ENCODE results near the gene CPXM1.

The CPXM1 gene

DNA sequence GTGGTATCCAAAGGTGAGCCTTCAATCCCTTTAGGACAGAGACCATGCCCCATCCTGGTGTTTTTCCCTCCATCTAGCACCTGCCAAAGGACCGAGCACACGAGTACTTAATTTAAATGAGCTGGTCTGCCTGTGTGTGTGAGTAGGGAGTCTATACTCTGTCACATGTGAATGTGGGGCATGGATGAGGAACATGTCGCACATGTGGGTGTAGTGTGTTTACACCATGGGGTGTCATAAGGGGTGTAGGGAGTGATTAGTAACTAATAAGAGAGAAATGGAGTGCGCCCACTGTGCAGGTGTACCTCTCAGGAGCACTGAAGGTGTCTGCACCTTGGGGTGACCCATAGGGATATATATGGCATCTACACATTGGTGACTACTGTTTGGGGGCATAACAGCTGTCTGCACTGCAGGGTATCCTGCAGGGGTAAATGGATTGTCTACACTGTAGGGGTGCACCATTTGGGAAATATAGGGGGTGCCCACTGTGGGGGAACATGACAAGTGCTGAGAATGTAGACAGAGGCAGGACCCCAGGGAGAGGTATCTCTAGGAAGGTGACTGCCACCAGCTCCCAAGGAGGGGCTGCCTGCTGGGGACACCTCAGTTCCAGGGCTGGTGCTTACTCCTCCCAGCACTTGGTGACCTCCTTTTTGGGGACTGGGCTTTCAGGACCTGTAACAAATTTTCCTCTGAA lies 54.3 kb downstream of the CPXM1 start:
- no peak for TF ChIP-seq CTCF (IDR thresholded peaks at IDR 0.05; ENCODE audit: low read depth, low read length)

DNA sequence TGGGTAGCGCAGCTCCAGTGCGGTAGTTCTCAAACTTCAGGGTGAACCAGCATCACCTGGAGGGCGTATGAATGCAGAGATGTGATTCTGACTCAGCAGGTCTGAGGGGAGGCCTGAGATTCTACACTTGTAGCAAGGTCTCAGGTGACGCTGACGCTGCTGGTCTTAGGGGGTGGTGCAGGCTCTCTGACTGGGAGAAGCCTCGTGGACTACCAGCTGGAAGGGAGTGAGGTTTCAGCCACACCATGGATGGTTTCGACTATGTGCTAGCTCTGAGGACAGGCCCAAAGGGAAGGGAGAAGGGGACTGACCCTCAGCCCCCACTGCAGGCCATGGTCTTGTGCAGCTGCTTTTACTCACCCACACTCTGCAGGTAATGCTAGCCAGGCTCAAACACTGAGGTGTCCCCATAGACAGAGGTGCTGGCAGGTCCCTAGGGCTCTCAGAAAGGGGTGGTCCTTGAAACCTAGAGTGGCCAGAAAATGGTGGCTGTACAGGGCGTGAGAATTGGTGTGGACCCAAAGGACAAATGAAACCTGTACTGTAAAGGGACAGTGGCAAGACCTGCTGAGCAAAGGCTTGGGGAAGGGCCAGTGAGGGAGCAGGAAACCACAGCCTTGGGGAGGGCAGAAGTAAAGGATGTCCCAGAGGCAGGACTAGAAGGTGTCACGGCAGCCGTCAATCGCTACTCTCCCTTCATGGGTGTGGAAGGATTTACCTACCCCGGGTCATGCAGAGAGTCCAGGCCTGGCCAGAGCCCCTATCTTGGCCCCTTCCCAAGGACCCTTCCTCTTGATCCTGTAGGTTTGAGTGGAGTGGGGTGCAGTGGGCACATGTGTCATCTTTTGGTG lies 55.1 kb downstream of the CPXM1 start:
- no peak for TF ChIP-seq CTCF (IDR thresholded peaks at IDR 0.05; ENCODE audit: low read depth, low read length)
- no peak overlapping the region for H3K4me3 ChIP-seq (ENCODE audit: low read depth, low read length)

More for the DNA sequence above, 54.3 kb downstream of the CPXM1 start:
- H3K4me3 ChIP-seq (ENCODE audit: low read depth, low read length), result no peak overlapping the region
